GM18517 (cell line): Measurements from ENCODE around the gene NFYC.

Source experiments
- ATAC-seq: cut with Tn5 transposase; IDR thresholded peaks from one replicate; pipeline ENCODE4 v1.9.1; 2021; ENCODE audit warnings: mild to moderate bottlenecking, moderate library complexity; ENCODE audit not compliant: unreplicated experiment

Gene NFYC

GRCh38 chr1:40794974-40795715 is 103.6 kb downstream of the NFYC start:
- no peak for ATAC-seq

GRCh38 chr1:40795811-40796586 is 104.5 kb downstream of the NFYC start:
- ATAC-seq, result no peak

- ATAC-seq, result no peak
These were observed 105.6 kb downstream of the NFYC start for GRCh38 chr1:40796939-40797667.

GRCh38 chr1:40797668-40798010 is 106.1 kb downstream of the NFYC start:
- no peak for ATAC-seq

- no peak for ATAC-seq
These were observed 107.1 kb downstream of the NFYC start for GRCh38 chr1:40798366-40799281.

- no peak for ATAC-seq
These were observed 107.9 kb downstream of the NFYC start for GRCh38 chr1:40799351-40799867.

GRCh38 chr1:40801742-40802077 is 110.2 kb downstream of the NFYC start:
- no peak for ATAC-seq

GRCh38 chr1:40802078-40802741 is 110.7 kb downstream of the NFYC start:
- ATAC-seq, result no peak

GRCh38 chr1:40802742-40803113 is 111.2 kb downstream of the NFYC start:
- no peak for ATAC-seq

- no peak for ATAC-seq
These were observed 111.9 kb downstream of the NFYC start for GRCh38 chr1:40803447-40803846.

- ATAC-seq, result no peak
These were observed 112.4 kb downstream of the NFYC start for GRCh38 chr1:40803902-40804301.

GRCh38 chr1:40806240-40806639 is 114.7 kb downstream of the NFYC start:
- ATAC-seq, result no peak

GRCh38 chr1:40806731-40807695 is 115.5 kb downstream of the NFYC start:
- no peak for ATAC-seq

GRCh38 chr1:40808002-40808401 is 116.5 kb downstream of the NFYC start:
- no peak for ATAC-seq

- no peak for ATAC-seq
These were observed 116.9 kb downstream of the NFYC start for GRCh38 chr1:40808444-40808843.

- no peak for ATAC-seq
These were observed 117.4 kb downstream of the NFYC start for GRCh38 chr1:40808909-40809308.

- no peak for ATAC-seq
These were observed 119.4 kb downstream of the NFYC start for GRCh38 chr1:40810927-40811326.

GRCh38 chr1:40815420-40815819 is 123.9 kb downstream of the NFYC start:
- ATAC-seq, result no peak

- ATAC-seq, result no peak
These were observed 126.3 kb downstream of the NFYC start for GRCh38 chr1:40817791-40818263.
